Bronchial epithelial cell (primary cell): Measurements from ENCODE around the gene PTPRA. TPM values are rescaled to one million over a fixed set of nuclear protein-coding genes. Genes with fewer than 3 reads are reported as not detected.
"Not testable (repeated sequence)": the region's sequence is repeated elsewhere in the genome, so short reads cannot be mapped to it uniquely, and the experiment has no call there.

Experiments
- DNase-seq: peaks from one replicate; pipeline ENCODE4 v3.0.0-alpha.2; 2010; ENCODE audit warnings: low read depth
- FAIRE-seq: peaks from 2 replicates; lab custom pipeline; 2011; peaks lifted over from hg19 to GRCh38; lab: Jason Lieb, UNC
- H3K27me3 ChIP-seq: 2 replicates; pipeline ENCODE4 v1.5.1; 2011; ENCODE audit warnings: low read length; ENCODE audit not compliant: control insufficient read depth, insufficient read depth
- H3K36me3 ChIP-seq: 2 replicates; pipeline ENCODE4 v1.5.1; 2011; ENCODE audit warnings: low read length; ENCODE audit not compliant: control insufficient read depth, insufficient read depth
- H3K4me3 ChIP-seq: 2 replicates; pipeline ENCODE4 v1.5.1; 2011; ENCODE audit warnings: mild to moderate bottlenecking, low read depth, low read length, control low read depth
- CTCF ChIP-seq: IDR thresholded peaks from 2 replicates; pipeline ENCODE4 v1.5.1; 2011; ENCODE audit warnings: mild to moderate bottlenecking, moderate library complexity, low read length, control low read depth, inconsistent platforms; ENCODE audit not compliant: insufficient read depth, severe bottlenecking
- total RNA-seq: library from RNA; depleted of rRNA; stranded (reverse); fragments of >200 nt; gene quantifications from 2 replicates; pipeline ENCODE4 v1.2.1, GENCODE V29; 2014

The PTPRA gene
- total RNA-seq, 1 donor from 2014 or later = 20.8 TPM

- peak; percentile 42 for DNase-seq
- TF ChIP-seq CTCF = no peak
- H3K27me3 ChIP-seq = no peaks in the 10 kb centered on the region
- peaks cover 8% of the 10 kb centered on the region for H3K36me3 ChIP-seq
- H3K4me3 ChIP-seq = no peak overlapping the region
- FAIRE-seq = no peak
Observed at GRCh38 chr20:3010985-3011723, 137.9 kb downstream of the PTPRA start.

GRCh38 chr20:3011752-3012151 lies 138.5 kb downstream of the PTPRA start:
- FAIRE-seq (peak; percentile 70), DNase-seq (no peak)
- H3K27me3 ChIP-seq = no peaks in the 10 kb centered on the region
- peaks cover 8% of the 10 kb centered on the region for H3K36me3 ChIP-seq
- no peak overlapping the region for H3K4me3 ChIP-seq
- no peak for TF ChIP-seq CTCF

GRCh38 chr20:3013771-3014170 lies 140.5 kb downstream of the PTPRA start:
- DNase-seq (no peak), FAIRE-seq (no peak)
- Histone ChIP-seq H3K27me3 (no peaks in the 10 kb centered on the region), H3K4me3 (no peak overlapping the region), H3K36me3 (peaks cover 6% of the 10 kb centered on the region)
- no peak for TF ChIP-seq CTCF

- H3K4me3 ChIP-seq = no peak overlapping the region
- no peak for TF ChIP-seq CTCF
- DNase-seq (no peak), FAIRE-seq (no peak)
- H3K36me3 ChIP-seq = peaks cover 6% of the 10 kb centered on the region
- H3K27me3 ChIP-seq = no peaks in the 10 kb centered on the region
Observed at GRCh38 chr20:3014179-3014578, 140.9 kb downstream of the PTPRA start.

GRCh38 chr20:3014662-3015061 lies 141.4 kb downstream of the PTPRA start:
- no peaks in the 10 kb centered on the region for H3K27me3 ChIP-seq
- H3K4me3 ChIP-seq = no peak overlapping the region
- TF ChIP-seq CTCF = no peak
- peaks cover 6% of the 10 kb centered on the region for H3K36me3 ChIP-seq
- FAIRE-seq = no peak
- DNase-seq = peak; percentile 58

GRCh38 chr20:3015302-3015701 lies 142.0 kb downstream of the PTPRA start:
- DNase-seq, FAIRE-seq, H3K36me3 ChIP-seq, H3K4me3 ChIP-seq, H3K27me3 ChIP-seq: not testable (repeated sequence)
